K562 (cell line): ENCODE measurements around the gene MFSD2B. TPM values are rescaled to one million over a fixed set of nuclear protein-coding genes. Genes with fewer than 3 reads are reported as not detected.

Experiments used
- ATAC-seq: fragments of 200-7000 bp; cut with Tn5 transposase; 3 replicates; pipeline ENCODE4 v1.9.1; 2020; ENCODE audit warnings: moderate library complexity
- BruUV-seq: library from RNA; stranded (reverse); fragments of 400-500 nt; replicated peaks from 2 replicates; lab custom pipeline; 2021; lab: Mats Ljungman, UMichigan
- CTCF ChIA-PET: fragments of 300-600 bp; formaldehyde crosslinking; extraction: SDS; loops from one replicate; lab custom pipeline; 2021; ENCODE audit warnings: low intra/inter-chr PET ratio; lab: Yijun Ruan, JAX
- POLR2A ChIA-PET: fragments of 300-600, 350-650 bp; sonication (Branson Sonifier 250); formaldehyde crosslinking; extraction: SDS; loops from one replicate; lab custom pipeline; 2021; ENCODE audit warnings: antibody characterized with exemption, inconsistent platforms; lab: Yijun Ruan, JAX
- DNase-seq, 4 experiments: peaks; one replicate each; pipeline versions ENCODE4 v3.0.0 to v3.0.0-alpha.2; 2011 to 2018; ENCODE audit warnings: low spot score in 3 of 4, mixed read lengths in 3 of 4; ENCODE audit errors: extremely low read depth in 1 of 4
- FAIRE-seq: peaks from 2 replicates; lab custom pipeline; 2011; peaks lifted over from hg19 to GRCh38; lab: Jason Lieb, UNC
- H2AFZ ChIP-seq: 2 replicates; pipeline ENCODE4 v1.6.0; 2011; ENCODE audit warnings: low read depth, low read length, control low read depth, inconsistent platforms
- H3K27ac ChIP-seq: fragments of 200-600 bp; 3 replicates; pipeline ENCODE4 v1.8.0; 2011; ENCODE audit warnings: low read depth, mild to moderate bottlenecking, control low read depth, inconsistent platforms, low read length, moderate library complexity, mixed read lengths; ENCODE audit errors: extremely low read depth
- H3K27me3 ChIP-seq, 2 experiments: fragments of 300-600 bp in 1 of 2; 2 replicates in 1 of 2; 3 replicates in 1 of 2; pipeline versions ENCODE4 v1.6.0 to v1.8.0; 2011; ENCODE audit warnings: inconsistent platforms in 2 of 2, low read length in 2 of 2, mild to moderate bottlenecking in 1 of 2, mixed read lengths in 1 of 2, moderate library complexity in 1 of 2; ENCODE audit not compliant: control insufficient read depth in 2 of 2, insufficient read depth in 2 of 2
- H3K36me3 ChIP-seq: fragments of 300-600 bp; 3 replicates; pipeline ENCODE4 v1.8.0; 2011; ENCODE audit warnings: mild to moderate bottlenecking, low read length, inconsistent platforms; ENCODE audit not compliant: control insufficient read depth, insufficient read depth
- H3K4me1 ChIP-seq, 2 experiments: fragments of 200-600 bp in 1 of 2; replicated peaks in 1 of 2; 2 replicates in 1 of 2; 3 replicates in 1 of 2; pipeline versions ENCODE4 v1.5.1 to v1.8.0; 2011; ENCODE audit warnings: inconsistent platforms in 2 of 2, low read length in 2 of 2, mild to moderate bottlenecking in 1 of 2, mixed read lengths in 1 of 2, moderate library complexity in 1 of 2; ENCODE audit not compliant: control insufficient read depth in 2 of 2, insufficient read depth in 2 of 2
- H3K4me2 ChIP-seq: 2 replicates; pipeline ENCODE4 v1.6.1; 2011; ENCODE audit warnings: low read length, control low read depth, inconsistent platforms, mixed read lengths; ENCODE audit not compliant: insufficient read depth
- H3K4me3 ChIP-seq: fragments of 200-600 bp; sonication (generic), shearing (Covaris generic); 2 replicates; pipeline ENCODE4 v1.5.1; 2016; ENCODE audit warnings: control low read depth, inconsistent platforms
- H3K79me2 ChIP-seq: fragments of 200-600 bp; 3 replicates; pipeline ENCODE4 v1.8.0; 2011; ENCODE audit warnings: low read length, inconsistent platforms; ENCODE audit not compliant: control insufficient read depth, insufficient read depth
- H3K9ac ChIP-seq, 2 experiments: 2 replicates each; pipeline versions ENCODE4 v1.6.0 to v1.6.1; 2011; ENCODE audit warnings: low read depth in 2 of 2, low read length in 2 of 2, control low read depth in 1 of 2, inconsistent platforms in 1 of 2, mild to moderate bottlenecking in 1 of 2, mixed read lengths in 1 of 2; ENCODE audit not compliant: insufficient read depth in 1 of 2
- H3K9me1 ChIP-seq: one replicate; pipeline ENCODE4 v1.6.0; 2011; ENCODE audit warnings: inconsistent platforms, mild to moderate bottlenecking, low read length, moderate library complexity; ENCODE audit not compliant: control insufficient read depth, insufficient read depth
- H3K9me3 ChIP-seq: replicated peaks from 2 replicates; pipeline ENCODE4 v1.5.1; 2011; ENCODE audit warnings: low read depth, low read length, inconsistent platforms; ENCODE audit not compliant: control insufficient read depth, insufficient read depth
- H4K20me1 ChIP-seq: replicated peaks from 2 replicates; pipeline ENCODE4 v1.6.1; 2011; ENCODE audit warnings: low read length, inconsistent platforms, mixed read lengths; ENCODE audit not compliant: control insufficient read depth, insufficient read depth
- DPF2 ChIP-seq: fragments of 450-650 bp; IDR thresholded peaks from 2 replicates; pipeline ENCODE4 v1.6.1; 2016
- WGBS: fragments of 100-300 bp; shearing (Covaris generic); methylation state at CpG from one replicate; pipeline ENCODE4 v1.1.6; 2016; ENCODE audit warnings: low coverage, mixed read lengths; ENCODE audit not compliant: insufficient coverage; ENCODE audit errors: missing lambda C conversion rate; 5-methylcytosine and 5-hydroxymethylcytosine counted together
- in situ Hi-C: fragments of 300-500 bp; cut with MboI; formaldehyde crosslinking; loops from 4 replicates; pipeline ENCODE4 v1.15.0; 2018; ENCODE audit warnings: inconsistent platforms, mixed read lengths
- intact Hi-C: fragments of 100-400 bp; cut with micrococcal nuclease; formaldehyde crosslinking; loops from 2 replicates; pipeline ENCODE4 v1.14.2; 2022
- polyA plus RNA-seq, 8 experiments: library from polyadenylated mRNA; depleted of rRNA in 4 of 8; stranded (reverse) in 5 of 8; unstranded in 3 of 8; fragments of >200 nt; fragmentation: Nextera tagmentation in 2 of 8; fragmentation: Illumina TruSeq in 1 of 8; extraction: Ambion mirVana in 2 of 8; extraction: Trizol in 1 of 8; gene quantifications; 2 replicates each; pipeline versions ENCODE4 v1.2.1 to v1.2.3, GENCODE V29; 2011 to 2014; ENCODE audit warnings: inconsistent platforms in 1 of 8, missing spikeins in 1 of 8
- total RNA-seq, 7 experiments: library from RNA; depleted of rRNA in 6 of 7; stranded (reverse); fragments of >200 nt in 6 of 7; fragmentation: Illumina TruSeq in 2 of 7; extraction: Trizol in 2 of 7; gene quantifications; 2 replicates each; pipeline versions ENCODE4 v1.2.1 to v1.2.3, GENCODE V29; 2011 to 2021; ENCODE audit warnings: low replicate concordance in 1 of 7
- TF ChIP-seq, protein P1 (sequence below): fragments of 200-800 bp; sonication (Bioruptor generic); IDR thresholded peaks from 2 replicates; pipeline ENCODE4 v1.6.1; 2016; ENCODE audit warnings: missing genetic modification characterization, missing compliant biosample characterization

Gene MFSD2B
- total and polyA plus RNA-seq, 9 of the 15 experiments (the other 6 are each of a cell fraction or from before 2014, with no cell fraction given), result 2.6 to 10.9 (median 6.8) TPM

DNA sequence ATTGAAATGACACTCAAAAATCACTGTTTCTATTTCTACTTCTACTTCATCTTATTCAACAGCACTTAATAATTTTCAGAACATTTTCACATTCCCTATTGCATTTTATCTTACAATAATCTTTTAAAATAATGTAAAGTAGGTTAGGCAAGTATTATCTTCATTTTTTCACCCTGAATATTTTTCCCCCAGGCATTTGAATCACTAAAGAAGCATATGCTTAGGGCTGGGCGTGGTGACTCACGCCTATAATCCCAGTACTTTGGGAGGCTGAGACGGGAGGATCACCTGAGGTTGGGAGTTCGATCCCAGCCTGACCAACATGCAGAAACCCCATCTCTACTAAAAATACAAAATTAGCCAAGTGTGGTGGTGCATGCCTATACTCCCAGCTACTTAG lies 30.6 kb downstream of the MFSD2B start:
- Histone ChIP-seq H3K4me2 (no peak overlapping the region), H2AFZ (no peak overlapping the region), H3K9me1 (no peaks in the 10 kb centered on the region), H3K36me3 (peaks cover 49% of the 10 kb centered on the region), H3K4me3 (no peak overlapping the region), H4K20me1 (no peaks in the 10 kb centered on the region; the same call in 1 of the 2 replicates), H3K27me3 (no peaks in the 10 kb centered on the region), H3K4me1 (no peaks in the 10 kb centered on the region; a peak in 2 of 5 replicates), H3K79me2 (peaks cover 50% of the 10 kb centered on the region), H3K9ac (no peak overlapping the region), H3K27ac (no peak overlapping the region), H3K9me3 (no peaks in the 10 kb centered on the region)
- no TSS peak for BruUV-seq
- DNase-seq (no peak), FAIRE-seq (no peak), ATAC-seq (no peak)
- POLR2A ChIA-PET, result no interaction called here
- CTCF ChIA-PET, result no interaction called here
- in situ Hi-C loops (no loop called here), intact Hi-C loops (no loop called here)
- 86% methylated on average over 4 of the region's 4 CpGs for WGBS
- TF ChIP-seq, protein P1, sequence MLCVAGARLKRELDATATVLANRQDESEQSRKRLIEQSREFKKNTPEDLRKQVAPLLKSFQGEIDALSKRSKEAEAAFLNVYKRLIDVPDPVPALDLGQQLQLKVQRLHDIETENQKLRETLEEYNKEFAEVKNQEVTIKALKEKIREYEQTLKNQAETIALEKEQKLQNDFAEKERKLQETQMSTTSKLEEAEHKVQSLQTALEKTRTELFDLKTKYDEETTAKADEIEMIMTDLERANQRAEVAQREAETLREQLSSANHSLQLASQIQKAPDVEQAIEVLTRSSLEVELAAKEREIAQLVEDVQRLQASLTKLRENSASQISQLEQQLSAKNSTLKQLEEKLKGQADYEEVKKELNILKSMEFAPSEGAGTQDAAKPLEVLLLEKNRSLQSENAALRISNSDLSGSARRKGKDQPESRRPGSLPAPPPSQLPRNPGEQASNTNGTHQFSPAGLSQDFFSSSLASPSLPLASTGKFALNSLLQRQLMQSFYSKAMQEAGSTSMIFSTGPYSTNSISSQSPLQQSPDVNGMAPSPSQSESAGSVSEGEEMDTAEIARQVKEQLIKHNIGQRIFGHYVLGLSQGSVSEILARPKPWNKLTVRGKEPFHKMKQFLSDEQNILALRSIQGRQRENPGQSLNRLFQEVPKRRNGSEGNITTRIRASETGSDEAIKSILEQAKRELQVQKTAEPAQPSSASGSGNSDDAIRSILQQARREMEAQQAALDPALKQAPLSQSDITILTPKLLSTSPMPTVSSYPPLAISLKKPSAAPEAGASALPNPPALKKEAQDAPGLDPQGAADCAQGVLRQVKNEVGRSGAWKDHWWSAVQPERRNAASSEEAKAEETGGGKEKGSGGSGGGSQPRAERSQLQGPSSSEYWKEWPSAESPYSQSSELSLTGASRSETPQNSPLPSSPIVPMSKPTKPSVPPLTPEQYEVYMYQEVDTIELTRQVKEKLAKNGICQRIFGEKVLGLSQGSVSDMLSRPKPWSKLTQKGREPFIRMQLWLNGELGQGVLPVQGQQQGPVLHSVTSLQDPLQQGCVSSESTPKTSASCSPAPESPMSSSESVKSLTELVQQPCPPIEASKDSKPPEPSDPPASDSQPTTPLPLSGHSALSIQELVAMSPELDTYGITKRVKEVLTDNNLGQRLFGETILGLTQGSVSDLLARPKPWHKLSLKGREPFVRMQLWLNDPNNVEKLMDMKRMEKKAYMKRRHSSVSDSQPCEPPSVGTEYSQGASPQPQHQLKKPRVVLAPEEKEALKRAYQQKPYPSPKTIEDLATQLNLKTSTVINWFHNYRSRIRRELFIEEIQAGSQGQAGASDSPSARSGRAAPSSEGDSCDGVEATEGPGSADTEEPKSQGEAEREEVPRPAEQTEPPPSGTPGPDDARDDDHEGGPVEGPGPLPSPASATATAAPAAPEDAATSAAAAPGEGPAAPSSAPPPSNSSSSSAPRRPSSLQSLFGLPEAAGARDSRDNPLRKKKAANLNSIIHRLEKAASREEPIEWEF, result no peak
- no peak for TF ChIP-seq DPF2
